Measurements from ENCODE around the gene DIPK1B.
A peak's percentile ranks its signal among the peaks of the same experiment; 100 is the strongest.

The DIPK1B gene

GRCh38 chr9:136686794-136687711, 25.3 kb upstream of the DIPK1B start, which contains the start of gene AGPAT2 (continued):
- TF ChIP-seq ZBTB10 (tag by site-specific recombination; IDR thresholded peaks at IDR 0.05) (peak; percentile 62), ZNF624 (tag by site-specific recombination; IDR thresholded peaks at IDR 0.05) (no peak), ZNF843 (tag by site-specific recombination; IDR thresholded peaks at IDR 0.05) (no peak), HIC1 (tag by site-specific recombination; IDR thresholded peaks at IDR 0.05) (no peak), ZNF302 (tag by site-specific recombination; IDR thresholded peaks at IDR 0.05; ENCODE audit: low read depth) (no peak), ZNF366 (tag by site-specific recombination; conservative IDR thresholded peaks at IDR 0.05) (peak; percentile 54), ZNF510 (tag by site-specific recombination; IDR thresholded peaks at IDR 0.05; ENCODE audit: insufficient replicate concordance) (no peak), YY2 (tag by site-specific recombination; IDR thresholded peaks at IDR 0.05) (no peak), ZNF549 (tag by site-specific recombination; IDR thresholded peaks at IDR 0.05) (no peak), ZNF670 (tag by site-specific recombination; IDR thresholded peaks at IDR 0.05; ENCODE audit: low read depth) (no peak), ZBTB11 (tag by site-specific recombination; conservative IDR thresholded peaks at IDR 0.05; ENCODE audit: low read depth) (peak; percentile 68), ZNF747 (tag by site-specific recombination; IDR thresholded peaks at IDR 0.05) (no peak), BCL11A (tag by site-specific recombination; IDR thresholded peaks at IDR 0.05; ENCODE audit: low read depth) (no peak), ZFP3 (tag by site-specific recombination; IDR thresholded peaks at IDR 0.05; ENCODE audit: low read depth) (no peak), ZNF112 (tag by site-specific recombination; IDR thresholded peaks at IDR 0.05) (no peak), ZNF48 (tag by site-specific recombination; IDR thresholded peaks at IDR 0.05) (no peak), ZNF555 (tag by site-specific recombination; conservative IDR thresholded peaks at IDR 0.05) (no peak), ZNF571 (tag by site-specific recombination; IDR thresholded peaks at IDR 0.05) (no peak), ZFP41 (tag by site-specific recombination; IDR thresholded peaks at IDR 0.05; ENCODE audit: borderline replicate concordance) (no peak)
- TF ChIP-seq, protein P1, sequence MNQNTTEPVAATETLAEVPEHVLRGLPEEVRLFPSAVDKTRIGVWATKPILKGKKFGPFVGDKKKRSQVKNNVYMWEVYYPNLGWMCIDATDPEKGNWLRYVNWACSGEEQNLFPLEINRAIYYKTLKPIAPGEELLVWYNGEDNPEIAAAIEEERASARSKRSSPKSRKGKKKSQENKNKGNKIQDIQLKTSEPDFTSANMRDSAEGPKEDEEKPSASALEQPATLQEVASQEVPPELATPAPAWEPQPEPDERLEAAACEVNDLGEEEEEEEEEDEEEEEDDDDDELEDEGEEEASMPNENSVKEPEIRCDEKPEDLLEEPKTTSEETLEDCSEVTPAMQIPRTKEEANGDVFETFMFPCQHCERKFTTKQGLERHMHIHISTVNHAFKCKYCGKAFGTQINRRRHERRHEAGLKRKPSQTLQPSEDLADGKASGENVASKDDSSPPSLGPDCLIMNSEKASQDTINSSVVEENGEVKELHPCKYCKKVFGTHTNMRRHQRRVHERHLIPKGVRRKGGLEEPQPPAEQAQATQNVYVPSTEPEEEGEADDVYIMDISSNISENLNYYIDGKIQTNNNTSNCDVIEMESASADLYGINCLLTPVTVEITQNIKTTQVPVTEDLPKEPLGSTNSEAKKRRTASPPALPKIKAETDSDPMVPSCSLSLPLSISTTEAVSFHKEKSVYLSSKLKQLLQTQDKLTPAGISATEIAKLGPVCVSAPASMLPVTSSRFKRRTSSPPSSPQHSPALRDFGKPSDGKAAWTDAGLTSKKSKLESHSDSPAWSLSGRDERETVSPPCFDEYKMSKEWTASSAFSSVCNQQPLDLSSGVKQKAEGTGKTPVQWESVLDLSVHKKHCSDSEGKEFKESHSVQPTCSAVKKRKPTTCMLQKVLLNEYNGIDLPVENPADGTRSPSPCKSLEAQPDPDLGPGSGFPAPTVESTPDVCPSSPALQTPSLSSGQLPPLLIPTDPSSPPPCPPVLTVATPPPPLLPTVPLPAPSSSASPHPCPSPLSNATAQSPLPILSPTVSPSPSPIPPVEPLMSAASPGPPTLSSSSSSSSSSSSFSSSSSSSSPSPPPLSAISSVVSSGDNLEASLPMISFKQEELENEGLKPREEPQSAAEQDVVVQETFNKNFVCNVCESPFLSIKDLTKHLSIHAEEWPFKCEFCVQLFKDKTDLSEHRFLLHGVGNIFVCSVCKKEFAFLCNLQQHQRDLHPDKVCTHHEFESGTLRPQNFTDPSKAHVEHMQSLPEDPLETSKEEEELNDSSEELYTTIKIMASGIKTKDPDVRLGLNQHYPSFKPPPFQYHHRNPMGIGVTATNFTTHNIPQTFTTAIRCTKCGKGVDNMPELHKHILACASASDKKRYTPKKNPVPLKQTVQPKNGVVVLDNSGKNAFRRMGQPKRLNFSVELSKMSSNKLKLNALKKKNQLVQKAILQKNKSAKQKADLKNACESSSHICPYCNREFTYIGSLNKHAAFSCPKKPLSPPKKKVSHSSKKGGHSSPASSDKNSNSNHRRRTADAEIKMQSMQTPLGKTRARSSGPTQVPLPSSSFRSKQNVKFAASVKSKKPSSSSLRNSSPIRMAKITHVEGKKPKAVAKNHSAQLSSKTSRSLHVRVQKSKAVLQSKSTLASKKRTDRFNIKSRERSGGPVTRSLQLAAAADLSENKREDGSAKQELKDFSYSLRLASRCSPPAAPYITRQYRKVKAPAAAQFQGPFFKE (tag by site-specific recombination; IDR thresholded peaks at IDR 0.05; ENCODE audit: borderline replicate concordance): no peak
- TF ChIP-seq, protein P2, sequence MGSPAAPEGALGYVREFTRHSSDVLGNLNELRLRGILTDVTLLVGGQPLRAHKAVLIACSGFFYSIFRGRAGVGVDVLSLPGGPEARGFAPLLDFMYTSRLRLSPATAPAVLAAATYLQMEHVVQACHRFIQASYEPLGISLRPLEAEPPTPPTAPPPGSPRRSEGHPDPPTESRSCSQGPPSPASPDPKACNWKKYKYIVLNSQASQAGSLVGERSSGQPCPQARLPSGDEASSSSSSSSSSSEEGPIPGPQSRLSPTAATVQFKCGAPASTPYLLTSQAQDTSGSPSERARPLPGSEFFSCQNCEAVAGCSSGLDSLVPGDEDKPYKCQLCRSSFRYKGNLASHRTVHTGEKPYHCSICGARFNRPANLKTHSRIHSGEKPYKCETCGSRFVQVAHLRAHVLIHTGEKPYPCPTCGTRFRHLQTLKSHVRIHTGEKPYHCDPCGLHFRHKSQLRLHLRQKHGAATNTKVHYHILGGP (tag by site-specific recombination; IDR thresholded peaks at IDR 0.05): no peak

Data from HEK293 (cell line).